HCT116 (cell line): Measurements from ENCODE around the gene ZSCAN5B. TPM values are rescaled to one million over a fixed set of nuclear protein-coding genes. Genes with fewer than 3 reads are reported as not detected.

Experiments
- ATAC-seq: fragments of 200-7000 bp; cut with Tn5 transposase; 2 replicates; pipeline ENCODE4 v1.9.1; 2020; ENCODE audit warnings: mild to moderate bottlenecking, moderate library complexity
- BruUV-seq: library from RNA; stranded (reverse); fragments of 400-500 nt; replicated peaks from 2 replicates; lab custom pipeline; 2021; lab: Mats Ljungman, UMichigan
- CTCF ChIA-PET: fragments of 300-600 bp; sonication (Branson Sonifier 250); formaldehyde crosslinking; loops from one replicate; lab custom pipeline; 2021; ENCODE audit warnings: antibody characterized with exemption; lab: Charles Lee
- POLR2A ChIA-PET: fragments of 300-600, 350-600 bp; sonication (Branson Sonifier 250); formaldehyde crosslinking; loops from one replicate; lab custom pipeline; 2021; ENCODE audit warnings: antibody characterized with exemption; lab: Charles Lee
- RAD21 ChIA-PET, 2 experiments: fragments of 300-600 bp; sonication (Branson Sonifier 250); formaldehyde crosslinking; loops; one replicate each; lab custom pipeline; 2023; ENCODE audit warnings: low total read pairs in 2 of 2; ENCODE audit not compliant: uncharacterized antibody in 2 of 2, unreplicated experiment in 2 of 2, low non-redundant PET in 1 of 2; lab: Charles Lee
- DNase-seq: peaks from one replicate; pipeline ENCODE4 v3.0.0-alpha.2; 2010; ENCODE audit warnings: low read depth, low spot score
- H2AFZ ChIP-seq: fragments of 200-600 bp; shearing (Covaris generic), sonication (generic); 2 replicates; pipeline ENCODE4 v1.6.1; 2017; ENCODE audit warnings: low read depth, mixed run types, mixed read lengths, antibody characterized with exemption, low read length; ENCODE audit not compliant: poor library complexity, severe bottlenecking
- H3K27ac ChIP-seq: 2 replicates; pipeline ENCODE4 v1.5.1; 2012; ENCODE audit warnings: low read depth, low read length
- H3K27me3 ChIP-seq: fragments of 200-600 bp; sonication (generic); 2 replicates; pipeline ENCODE4 v1.6.1; 2016; ENCODE audit warnings: mixed run types, low read length, mixed read lengths; ENCODE audit not compliant: insufficient read depth
- H3K36me3 ChIP-seq, 2 experiments: fragments of 200-500 bp in 1 of 2; fragments of 200-600 bp in 1 of 2; sonication (Bioruptor generic) in 1 of 2; sonication (generic) in 1 of 2; 2 replicates each; pipeline versions ENCODE4 v1.5.1 to v1.6.1; 2014 to 2016; ENCODE audit warnings: low read length in 2 of 2, inconsistent platforms in 1 of 2, mixed read lengths in 1 of 2, mixed run types in 1 of 2; ENCODE audit not compliant: insufficient read depth in 2 of 2, control insufficient read depth in 1 of 2
- H3K4me1 ChIP-seq, 2 experiments: fragments of 200-600 bp in 1 of 2; sonication (generic) in 1 of 2; 2 replicates each; pipeline versions ENCODE4 v1.5.1 to v1.6.1; 2012 to 2017; ENCODE audit warnings: low read length in 2 of 2, inconsistent platforms in 1 of 2, mild to moderate bottlenecking in 1 of 2, mixed read lengths in 1 of 2, mixed run types in 1 of 2, moderate library complexity in 1 of 2; ENCODE audit not compliant: insufficient read depth in 2 of 2, control insufficient read depth in 1 of 2
- H3K4me2 ChIP-seq: fragments of 200-600 bp; sonication (generic); 2 replicates; pipeline ENCODE4 v1.6.1; 2017; ENCODE audit warnings: mixed run types, low read length, mixed read lengths
- H3K4me3 ChIP-seq, 2 experiments: fragments of 200-600 bp in 1 of 2; sonication (generic) in 1 of 2; replicated peaks in 1 of 2; 2 replicates each; pipeline ENCODE4 v1.5.1; 2011 to 2016; ENCODE audit warnings: low read length in 2 of 2, control low read depth in 1 of 2, low read depth in 1 of 2, mild to moderate bottlenecking in 1 of 2, mixed read lengths in 1 of 2, mixed run types in 1 of 2
- H3K79me2 ChIP-seq: fragments of 200-600 bp; sonication (generic); 2 replicates; pipeline ENCODE4 v1.6.1; 2017; ENCODE audit warnings: mild to moderate bottlenecking, mixed run types, low read length, moderate library complexity, mixed read lengths; ENCODE audit not compliant: insufficient read depth
- H3K9ac ChIP-seq: fragments of 200-600 bp; sonication (generic); 2 replicates; pipeline ENCODE4 v1.6.1; 2016; ENCODE audit warnings: low read length, mixed read lengths
- H3K9me2 ChIP-seq: fragments of 200-600 bp; sonication (generic), shearing (Covaris generic); 2 replicates; pipeline ENCODE4 v1.6.1; 2017; ENCODE audit warnings: mixed run types, mild to moderate bottlenecking, moderate library complexity; ENCODE audit not compliant: insufficient read depth
- H3K9me3 ChIP-seq, 2 experiments: fragments of 200-500 bp in 1 of 2; fragments of 200-600 bp in 1 of 2; sonication (Bioruptor generic) in 1 of 2; sonication (generic) in 1 of 2; 2 replicates each; pipeline ENCODE4 v1.6.1; 2014 to 2017; ENCODE audit warnings: low read length in 2 of 2, mixed read lengths in 2 of 2, inconsistent platforms in 1 of 2, low read depth in 1 of 2, mild to moderate bottlenecking in 1 of 2, mixed run types in 1 of 2, moderate library complexity in 1 of 2; ENCODE audit not compliant: control insufficient read depth in 1 of 2, insufficient read depth in 1 of 2
- H4K20me1 ChIP-seq: fragments of 200-600 bp; sonication (generic), shearing (Covaris generic); 2 replicates; pipeline ENCODE4 v1.6.1; 2017; ENCODE audit warnings: mixed run types, mild to moderate bottlenecking, moderate library complexity; ENCODE audit not compliant: insufficient read depth
- CEBPB ChIP-seq: IDR thresholded peaks from 2 replicates; pipeline ENCODE4 v1.6.1; 2012; ENCODE audit warnings: low read depth
- ELF1 ChIP-seq: IDR thresholded peaks from 2 replicates; pipeline ENCODE4 v1.6.1; 2012; ENCODE audit warnings: low read depth, borderline replicate concordance
- EZH2 ChIP-seq: fragments of 200-600 bp; sonication (generic); IDR thresholded peaks from 2 replicates; pipeline ENCODE4 v1.6.1; 2017; ENCODE audit warnings: antibody characterized with exemption, mixed run types
- EZH2phosphoT487 ChIP-seq: fragments of 200-600 bp; IDR thresholded peaks from 2 replicates; pipeline ENCODE4 v1.6.1; 2018; ENCODE audit warnings: antibody characterized with exemption, borderline replicate concordance
- MAX ChIP-seq: IDR thresholded peaks from 2 replicates; pipeline ENCODE4 v1.6.1; 2012
- POLR2AphosphoS5 ChIP-seq: IDR thresholded peaks from 2 replicates; pipeline ENCODE4 v1.6.1; 2011; ENCODE audit warnings: mild to moderate bottlenecking, low read depth, low read length, moderate library complexity
- RAD21 ChIP-seq: IDR thresholded peaks from 2 replicates; pipeline ENCODE4 v1.6.1; 2012; ENCODE audit warnings: low read depth, mild to moderate bottlenecking
- REST ChIP-seq: IDR thresholded peaks from 2 replicates; pipeline ENCODE4 v1.6.1; 2012; ENCODE audit warnings: low read depth
- YY1 ChIP-seq: IDR thresholded peaks from 2 replicates; pipeline ENCODE4 v1.6.1; 2011; ENCODE audit warnings: low read length, low read depth, moderate library complexity, mild to moderate bottlenecking; ENCODE audit not compliant: insufficient replicate concordance; ENCODE audit errors: extremely low read depth
- ZBTB33 ChIP-seq: IDR thresholded peaks from 2 replicates; pipeline ENCODE4 v1.6.1; 2011; ENCODE audit warnings: mild to moderate bottlenecking, low read length, moderate library complexity; ENCODE audit not compliant: insufficient replicate concordance; ENCODE audit errors: extremely low read depth
- intact Hi-C: fragments of 100-400 bp; cut with micrococcal nuclease; formaldehyde crosslinking; loops from 2 replicates; pipeline ENCODE4 v1.10.0; 2022
- total RNA-seq: library from RNA; stranded (reverse); gene quantifications from one replicate; pipeline ENCODE4 v1.2.1, GENCODE V29; 2021; ENCODE audit not compliant: unreplicated experiment

Gene ZSCAN5B
- total RNA-seq, 1 experiment from 2014 or later, result not detected

GRCh38 chr19:56170261-56170660, 27.3 kb downstream of the ZSCAN5B start (continued):
- TF ChIP-seq CEBPB, result no peak
- TF ChIP-seq EZH2, result no peak
- no peak for TF ChIP-seq EZH2phosphoT487
- TF ChIP-seq ZBTB33, result no peak
- no peak for TF ChIP-seq POLR2AphosphoS5
- no peak for TF ChIP-seq RAD21
- no peak for TF ChIP-seq MAX
- no peak for TF ChIP-seq ELF1
- no peak for TF ChIP-seq YY1

- Histone ChIP-seq H2AFZ (no peak overlapping the region), H3K4me1 (no peaks in the 10 kb centered on the region), H4K20me1 (no peaks in the 10 kb centered on the region), H3K9me3 (no peaks in the 10 kb centered on the region)
- no TSS peak for BruUV-seq
- CTCF ChIA-PET, result no interaction called here
- TF ChIP-seq MAX (no peak), REST (peak; percentile 62)
- TF ChIP-seq, all 23 proteins: peak for 1
- no peaks in the 10 kb centered on the region for H3K36me3 ChIP-seq
- H3K79me2 ChIP-seq, result no peaks in the 10 kb centered on the region
- intact Hi-C loops, result no loop called here
- DNase-seq (no peak), ATAC-seq (no peak)
- no peak overlapping the region for H3K27ac ChIP-seq
- no peak overlapping the region for H3K4me3 ChIP-seq
- no peaks in the 10 kb centered on the region for H3K9me2 ChIP-seq
- H3K9ac ChIP-seq, result no peak overlapping the region
- no peak overlapping the region for H3K4me2 ChIP-seq
- ChIA-PET RAD21 (no interaction called here), POLR2A (no interaction called here)
- no peaks in the 10 kb centered on the region for H3K27me3 ChIP-seq
These were observed 30.5 kb downstream of the ZSCAN5B start for GRCh38 chr19:56167064-56167578.
